ENCODE data around the gene SUN2.

Gene SUN2

GRCh38 chr22:38751422-38752346 is 4.1 kb downstream of the SUN2 start:
- no peak for DNase-seq

GRCh38 chr22:38751066-38751421 is 4.8 kb downstream of the SUN2 start:
- DNase-seq = no peak

- no peak for DNase-seq
Measured at GRCh38 chr22:38750638-38751037, 5.2 kb downstream of the SUN2 start.

GRCh38 chr22:38750104-38750503 is 5.7 kb downstream of the SUN2 start:
- DNase-seq = no peak

- DNase-seq = no peak
Measured at GRCh38 chr22:38748487-38749136, 7.2 kb downstream of the SUN2 start.

- no peak for DNase-seq
Measured at GRCh38 chr22:38745676-38746460, 9.9 kb downstream of the SUN2 start.

GRCh38 chr22:38744981-38745380 is 10.8 kb downstream of the SUN2 start:
- DNase-seq = no peak

- no peak for DNase-seq
Measured at GRCh38 chr22:38742176-38742942, 13.4 kb downstream of the SUN2 start.

- DNase-seq = no peak
Measured at GRCh38 chr22:38741576-38741975, 14.2 kb downstream of the SUN2 start.

GRCh38 chr22:38741166-38741565 is 14.6 kb downstream of the SUN2 start:
- no peak for DNase-seq

GRCh38 chr22:38740754-38741153 is 15.0 kb downstream of the SUN2 start:
- DNase-seq = no peak

- DNase-seq = no peak
Measured at GRCh38 chr22:38740116-38740723, 15.6 kb downstream of the SUN2 start.

- no peak for DNase-seq
Measured at GRCh38 chr22:38739300-38740055, 16.3 kb downstream of the SUN2 start.

- no peak for DNase-seq
Measured at GRCh38 chr22:38738475-38739070, 17.2 kb downstream of the SUN2 start.

- DNase-seq = no peak
Measured at GRCh38 chr22:38737302-38738060, 18.3 kb downstream of the SUN2 start.

GRCh38 chr22:38736257-38736570 is 19.6 kb downstream of the SUN2 start:
- no peak for DNase-seq

GRCh38 chr22:38735465-38736256 is 20.1 kb downstream of the SUN2 start:
- no peak for DNase-seq

GRCh38 chr22:38735126-38735464 is 20.7 kb downstream of the SUN2 start:
- no peak for DNase-seq

GRCh38 chr22:38734421-38735100 is 21.2 kb downstream of the SUN2 start:
- no peak for DNase-seq

All from NCI-H2081 treated with DMSO at 0.1 percent for 48 hours (cell line).